ENCODE results near the gene TXNDC15. TPM values are rescaled to one million over a fixed set of nuclear protein-coding genes. Genes with fewer than 3 reads are reported as not detected.

TXNDC15 gene
- total and polyA plus RNA-seq, 4 donors: 29.3 to 53.1 (median 44.2) TPM

- DNase-seq (ENCODE audit: low spot score): no peak
- no peak overlapping the region for H3K4me3 ChIP-seq (ENCODE audit: low read depth in 1 of 3, low read length in 3 of 3)
- TF ChIP-seq HNF4G (IDR thresholded peaks at IDR 0.05): no peak
- no peak for TF ChIP-seq FOXA1 (IDR thresholded peaks at IDR 0.05)
- TF ChIP-seq HNF4A (conservative IDR thresholded peaks at IDR 0.05): peak in 1 of 2 donors; percentile 65
- no peak for TF ChIP-seq JUND (IDR thresholded peaks at IDR 0.05)
- TF ChIP-seq RAD21 (IDR thresholded peaks at IDR 0.05): peak in 1 of 2 donors; percentile 55
- TF ChIP-seq, protein P1, sequence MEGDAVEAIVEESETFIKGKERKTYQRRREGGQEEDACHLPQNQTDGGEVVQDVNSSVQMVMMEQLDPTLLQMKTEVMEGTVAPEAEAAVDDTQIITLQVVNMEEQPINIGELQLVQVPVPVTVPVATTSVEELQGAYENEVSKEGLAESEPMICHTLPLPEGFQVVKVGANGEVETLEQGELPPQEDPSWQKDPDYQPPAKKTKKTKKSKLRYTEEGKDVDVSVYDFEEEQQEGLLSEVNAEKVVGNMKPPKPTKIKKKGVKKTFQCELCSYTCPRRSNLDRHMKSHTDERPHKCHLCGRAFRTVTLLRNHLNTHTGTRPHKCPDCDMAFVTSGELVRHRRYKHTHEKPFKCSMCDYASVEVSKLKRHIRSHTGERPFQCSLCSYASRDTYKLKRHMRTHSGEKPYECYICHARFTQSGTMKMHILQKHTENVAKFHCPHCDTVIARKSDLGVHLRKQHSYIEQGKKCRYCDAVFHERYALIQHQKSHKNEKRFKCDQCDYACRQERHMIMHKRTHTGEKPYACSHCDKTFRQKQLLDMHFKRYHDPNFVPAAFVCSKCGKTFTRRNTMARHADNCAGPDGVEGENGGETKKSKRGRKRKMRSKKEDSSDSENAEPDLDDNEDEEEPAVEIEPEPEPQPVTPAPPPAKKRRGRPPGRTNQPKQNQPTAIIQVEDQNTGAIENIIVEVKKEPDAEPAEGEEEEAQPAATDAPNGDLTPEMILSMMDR (IDR thresholded peaks at IDR 0.05; ENCODE audit: low read depth, low read length, missing input control): peak; percentile 16
- no peak for TF ChIP-seq GABPA (IDR thresholded peaks at IDR 0.05 in 1 of 2, conservative IDR thresholded peaks at IDR 0.05 in 1 of 2)
- 88% methylated on average over 10 of the region's 10 CpGs for WGBS
- peaks cover 0 to 23% (median 11%) of the 10 kb centered on the region in 4 donors for H3K36me3 ChIP-seq (ENCODE audit: control insufficient read depth in 4 of 4, insufficient read depth in 3 of 4, low read depth in 1 of 4, low read length in 3 of 4)
- no peak overlapping the region for H3K27ac ChIP-seq (ENCODE audit: low read depth in 1 of 2, low read length in 2 of 2)
- peaks cover 0 to 10% (median 5%) of the 10 kb centered on the region in 4 donors for H3K4me1 ChIP-seq (ENCODE audit: control insufficient read depth in 4 of 4, insufficient read depth in 4 of 4, low read length in 3 of 4)
- no peak overlapping the region for H3K9ac ChIP-seq (ENCODE audit: low read depth in 1 of 2, low read length in 2 of 2)
- no peaks in the 10 kb centered on the region for H3K27me3 ChIP-seq (ENCODE audit: control insufficient read depth in 4 of 4, insufficient read depth in 4 of 4, low read length in 3 of 4)
- H3K9me3 ChIP-seq (ENCODE audit: control insufficient read depth in 4 of 4, low read length in 3 of 4): no peaks in the 10 kb centered on the region
Measured at GRCh38 chr5:134917070-134917815, 43.1 kb downstream of the TXNDC15 start.

DNA sequence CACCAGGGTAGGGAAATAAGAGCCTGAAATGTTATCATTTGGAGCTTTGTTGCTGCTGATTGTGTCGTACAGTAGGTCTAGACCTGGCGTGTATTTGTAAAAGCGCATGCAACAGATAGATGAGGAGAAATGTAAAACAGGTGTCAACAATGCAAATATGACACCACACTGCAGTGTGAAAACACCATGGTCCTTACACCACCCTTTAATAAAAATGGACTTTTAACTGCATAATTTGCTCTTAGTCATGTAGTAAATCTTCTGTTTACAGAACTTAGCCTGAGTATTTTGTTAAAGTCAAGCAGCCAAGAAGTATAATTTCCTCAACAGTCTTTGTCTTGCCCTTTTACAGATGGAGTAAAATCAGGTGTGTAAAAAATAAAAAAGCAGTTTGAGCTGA, 44.7 kb downstream of the TXNDC15 start:
- DNase-seq (ENCODE audit: low spot score): no peak

More for the DNA sequence above, 44.7 kb downstream of the TXNDC15 start:
- no peaks in the 10 kb centered on the region for H3K9me3 ChIP-seq (ENCODE audit: control insufficient read depth in 4 of 4, low read length in 3 of 4)
- H3K36me3 ChIP-seq (ENCODE audit: control insufficient read depth in 4 of 4, insufficient read depth in 3 of 4, low read depth in 1 of 4, low read length in 3 of 4): peaks cover 0 to 17% (median 11%) of the 10 kb centered on the region in 4 donors
- 98% methylated on average over 3 of the region's 3 CpGs for WGBS
- H3K4me3 ChIP-seq (ENCODE audit: low read depth in 1 of 3, low read length in 3 of 3): no peak overlapping the region
- no peak overlapping the region for H3K27ac ChIP-seq (ENCODE audit: low read depth in 1 of 2, low read length in 2 of 2)
- TF ChIP-seq ZBTB33 (IDR thresholded peaks at IDR 0.05) (no peak), TAF1 (conservative IDR thresholded peaks at IDR 0.05) (no peak), JUND (IDR thresholded peaks at IDR 0.05) (no peak), SP1 (IDR thresholded peaks at IDR 0.05) (no peak), NR2F2 (IDR thresholded peaks at IDR 0.05) (no peak), YY1 (IDR thresholded peaks at IDR 0.05) (no peak), FOXA2 (IDR thresholded peaks at IDR 0.05) (no peak), EGR1 (IDR thresholded peaks at IDR 0.05; ENCODE audit: low read depth in 2 of 2) (no peak), RXRA (IDR thresholded peaks at IDR 0.05) (no peak), REST (IDR thresholded peaks at IDR 0.05) (no peak), FOXA1 (IDR thresholded peaks at IDR 0.05) (no peak), RAD21 (IDR thresholded peaks at IDR 0.05) (no peak), HNF4G (IDR thresholded peaks at IDR 0.05) (no peak)
- TF ChIP-seq, protein P1 (IDR thresholded peaks at IDR 0.05; ENCODE audit: low read depth, low read length, missing input control): no peak
- H3K4me1 ChIP-seq (ENCODE audit: control insufficient read depth in 4 of 4, insufficient read depth in 4 of 4, low read length in 3 of 4): peaks cover 0 to 10% (median 5%) of the 10 kb centered on the region in 4 donors
- no peaks in the 10 kb centered on the region for H3K27me3 ChIP-seq (ENCODE audit: control insufficient read depth in 4 of 4, insufficient read depth in 4 of 4, low read length in 3 of 4)
- H3K9ac ChIP-seq (ENCODE audit: low read depth in 1 of 2, low read length in 2 of 2): no peak overlapping the region

All from liver (tissue), 9 donors.